ENCODE data around the gene FLRT1. TPM values are rescaled to one million over a fixed set of nuclear protein-coding genes. Genes with fewer than 3 reads are reported as not detected.

The FLRT1 gene
- total RNA-seq, 1 experiment from 2014 or later: 0.31 TPM

- no peak overlapping the region for H2AFZ ChIP-seq (ENCODE audit: low read length)
- peaks cover 52 to 89% (median 83%) of the 10 kb centered on the region in 3 experiments; a peak in 6 of 7 replicates for H3K36me3 Mint-ChIP-seq (ENCODE audit: insufficient read depth in 1 of 3, low read depth in 3 of 3)
Observed at GRCh38 chr11:63993100-63993499, 42.6 kb upstream of the FLRT1 start.

More at GRCh38 chr11:63993100-63993499, 42.6 kb upstream of the FLRT1 start:
- Histone ChIP-seq H4K5ac (ENCODE audit: insufficient read length, low read depth, low read length) (no peak overlapping the region), H3K9me3 (ENCODE audit: control insufficient read depth, low read depth, low read length) (no peaks in the 10 kb centered on the region), H3K4me2 (ENCODE audit: insufficient read depth, insufficient read length, low read length) (no peak overlapping the region), H3K27me3 (ENCODE audit: insufficient read depth, low read length) (no peaks in the 10 kb centered on the region), H2BK20ac (ENCODE audit: low read depth, low read length, poor library complexity, severe bottlenecking) (no peak overlapping the region), H4K8ac (replicated peaks; ENCODE audit: insufficient read length, low read depth, low read length) (no peak overlapping the region), H3K27ac (ENCODE audit: insufficient read length, low read depth, low read length) (no peak overlapping the region), H2BK15ac (ENCODE audit: low read depth, low read length) (no peak overlapping the region), H3K14ac (ENCODE audit: insufficient read depth, low read length) (no peak overlapping the region), H3K9ac (ENCODE audit: extremely low read depth, insufficient read length, low read length) (no peak overlapping the region), H2BK120ac (ENCODE audit: low read depth, low read length, poor library complexity, severe bottlenecking) (no peak overlapping the region), H3K4ac (ENCODE audit: low read depth, low read length) (no peak overlapping the region), H2BK5ac (ENCODE audit: insufficient read length, low read length) (no peak overlapping the region), H4K91ac (ENCODE audit: insufficient read length, low read depth, low read length) (no peak overlapping the region), H3T11ph (ENCODE audit: low read length) (no peak overlapping the region), H3K18ac (ENCODE audit: insufficient read length, low read depth, low read length) (no peak overlapping the region), H3K23me2 (ENCODE audit: insufficient read length, low read depth, low read length, poor library complexity, severe bottlenecking) (no peaks in the 10 kb centered on the region), H2AK5ac (ENCODE audit: insufficient read length, low read length) (no peak overlapping the region), H4K20me1 (ENCODE audit: control insufficient read depth, insufficient read depth, insufficient read length) (no peaks in the 10 kb centered on the region), H3K79me1 (ENCODE audit: insufficient read depth, low read depth, low read length, poor library complexity, severe bottlenecking) (peaks cover 12% of the 10 kb centered on the region), H3K4me1 (ENCODE audit: insufficient read depth, low read length) (no peaks in the 10 kb centered on the region), H3K23ac (ENCODE audit: insufficient read length, low read depth, low read length) (no peak overlapping the region), H3K56ac (ENCODE audit: insufficient read length, low read depth, low read length) (no peak overlapping the region), H2BK12ac (ENCODE audit: insufficient read length, low read depth, low read length) (no peak overlapping the region), H3K79me2 (ENCODE audit: insufficient read depth, low read length) (no peaks in the 10 kb centered on the region; the same call in 1 of the 2 replicates)
- Mint-ChIP-seq H3K27me3 (ENCODE audit: low read depth) (no peaks in the 10 kb centered on the region), H3K4me1 (peaks cover 2 to 8% of the 10 kb centered on the region in 2 experiments), H3K9me3 (no peaks in the 10 kb centered on the region; a peak in 1 of 5 replicates), H3K4me3 (no peak overlapping the region), H3K27ac (peak overlapping the region in 1 of 3 experiments; percentile 45; a peak in 3 of 7 replicates)
- DNase-seq: no peak
- TF ChIP-seq CTCF (conservative IDR thresholded peaks at IDR 0.05): no peak
- no CpG with 5 or more reads among the region's 5 CpGs for WGBS (ENCODE audit: extremely low coverage, insufficient read length, low lambda C conversion rate)

Data from H9 (cell line).